Gastroesophageal sphincter (tissue), 3 donors: Measurements from ENCODE around the gene MATK.

Experiments used
- POLR2AphosphoS5 ChIP-seq: sonication (generic); formaldehyde crosslinking; IDR thresholded peaks from one replicate; pipeline ENCODE4 v1.6.1; 2017; ENCODE audit warnings: antibody characterized with exemption
- TF ChIP-seq, protein P1 (sequence below), 4 experiments: fragments of 200-600 bp in 2 of 4; fragments of 450-650 bp in 2 of 4; sonication (generic) in 1 of 4; IDR thresholded peaks; one replicate each; pipeline ENCODE4 v1.5.1; 2017 to 2019; ENCODE audit warnings: antibody characterized with exemption in 4 of 4, mild to moderate bottlenecking in 2 of 4, moderate library complexity in 2 of 4

DNA sequence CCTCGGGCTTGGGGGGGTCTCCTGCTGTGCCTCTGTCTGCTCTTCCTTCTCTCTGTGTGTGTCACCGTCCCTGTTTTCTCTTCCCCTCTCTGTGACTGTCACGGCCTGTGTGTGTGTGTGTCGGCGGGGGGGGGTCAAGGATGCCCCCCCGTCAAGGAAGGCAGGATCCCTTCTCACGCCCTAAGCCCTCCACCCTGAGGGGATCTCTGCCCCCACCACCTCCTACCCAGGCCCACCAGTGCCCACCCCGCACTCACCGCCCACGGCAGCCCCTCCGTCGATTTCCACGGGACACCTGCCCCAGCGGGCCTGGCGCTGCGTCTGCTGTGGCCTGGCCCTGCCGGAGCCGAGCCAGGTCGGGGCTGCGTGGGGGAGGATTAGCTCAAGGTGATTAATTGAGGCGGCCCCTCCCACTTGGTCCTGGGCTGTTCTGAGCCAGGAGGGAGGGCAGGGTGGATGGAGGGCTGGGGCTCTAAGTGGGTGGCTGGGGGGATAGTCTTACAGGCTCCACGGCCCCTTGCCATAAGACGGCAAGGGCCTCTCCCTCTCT, 14.2 kb downstream of the MATK start, which contains the start of gene RAX2:
- TF ChIP-seq, protein P1, sequence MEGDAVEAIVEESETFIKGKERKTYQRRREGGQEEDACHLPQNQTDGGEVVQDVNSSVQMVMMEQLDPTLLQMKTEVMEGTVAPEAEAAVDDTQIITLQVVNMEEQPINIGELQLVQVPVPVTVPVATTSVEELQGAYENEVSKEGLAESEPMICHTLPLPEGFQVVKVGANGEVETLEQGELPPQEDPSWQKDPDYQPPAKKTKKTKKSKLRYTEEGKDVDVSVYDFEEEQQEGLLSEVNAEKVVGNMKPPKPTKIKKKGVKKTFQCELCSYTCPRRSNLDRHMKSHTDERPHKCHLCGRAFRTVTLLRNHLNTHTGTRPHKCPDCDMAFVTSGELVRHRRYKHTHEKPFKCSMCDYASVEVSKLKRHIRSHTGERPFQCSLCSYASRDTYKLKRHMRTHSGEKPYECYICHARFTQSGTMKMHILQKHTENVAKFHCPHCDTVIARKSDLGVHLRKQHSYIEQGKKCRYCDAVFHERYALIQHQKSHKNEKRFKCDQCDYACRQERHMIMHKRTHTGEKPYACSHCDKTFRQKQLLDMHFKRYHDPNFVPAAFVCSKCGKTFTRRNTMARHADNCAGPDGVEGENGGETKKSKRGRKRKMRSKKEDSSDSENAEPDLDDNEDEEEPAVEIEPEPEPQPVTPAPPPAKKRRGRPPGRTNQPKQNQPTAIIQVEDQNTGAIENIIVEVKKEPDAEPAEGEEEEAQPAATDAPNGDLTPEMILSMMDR (IDR thresholded peaks at IDR 0.05) = no peak
- TF ChIP-seq POLR2AphosphoS5 = no peak
